HG02642 (cell line): ENCODE data around the gene TTYH3.
A peak's percentile ranks its signal among the peaks of the same experiment; 100 is the strongest.

ENCODE experiments used
- ATAC-seq: cut with Tn5 transposase; IDR thresholded peaks from one replicate; pipeline ENCODE4 v1.9.1; 2021; ENCODE audit warnings: mild to moderate bottlenecking; ENCODE audit not compliant: unreplicated experiment, poor library complexity

Gene TTYH3

DNA sequence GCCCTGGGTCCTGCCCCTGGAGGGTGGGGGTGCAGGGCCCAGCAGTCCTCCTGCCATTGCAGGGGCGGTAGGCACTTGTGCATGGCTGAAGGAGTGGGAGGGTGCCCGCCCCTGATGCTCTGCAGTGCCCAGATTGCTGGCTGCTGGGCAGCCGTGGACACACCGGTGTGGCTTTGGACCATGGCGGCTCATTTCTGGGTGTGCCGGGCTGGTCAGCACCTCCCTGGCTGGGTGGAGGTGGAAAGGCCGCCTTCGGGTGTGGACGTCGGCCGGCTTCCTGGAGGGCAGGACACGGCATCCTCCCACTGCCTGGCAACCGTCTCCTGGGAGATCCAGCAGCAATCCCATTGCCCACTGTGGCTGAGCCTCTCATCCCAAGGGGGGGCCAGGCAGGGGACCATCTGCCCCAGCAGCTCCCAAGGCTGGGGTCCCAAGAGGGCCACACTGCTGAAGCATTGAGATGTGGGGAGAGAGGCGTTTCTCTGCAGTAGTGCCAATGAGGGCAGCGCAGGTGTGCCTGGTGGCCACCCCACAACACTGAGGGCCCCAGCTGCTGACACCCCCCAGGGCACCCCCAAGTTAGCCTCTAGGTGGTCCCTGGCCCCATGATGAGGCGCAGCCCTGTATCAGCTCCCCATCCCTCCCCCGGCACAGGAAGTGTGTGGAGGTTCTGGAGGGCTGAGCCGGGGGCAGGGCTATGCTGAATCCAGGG is 12.9 kb downstream of the TTYH3 start:
- peak; percentile 34 for ATAC-seq

DNA sequence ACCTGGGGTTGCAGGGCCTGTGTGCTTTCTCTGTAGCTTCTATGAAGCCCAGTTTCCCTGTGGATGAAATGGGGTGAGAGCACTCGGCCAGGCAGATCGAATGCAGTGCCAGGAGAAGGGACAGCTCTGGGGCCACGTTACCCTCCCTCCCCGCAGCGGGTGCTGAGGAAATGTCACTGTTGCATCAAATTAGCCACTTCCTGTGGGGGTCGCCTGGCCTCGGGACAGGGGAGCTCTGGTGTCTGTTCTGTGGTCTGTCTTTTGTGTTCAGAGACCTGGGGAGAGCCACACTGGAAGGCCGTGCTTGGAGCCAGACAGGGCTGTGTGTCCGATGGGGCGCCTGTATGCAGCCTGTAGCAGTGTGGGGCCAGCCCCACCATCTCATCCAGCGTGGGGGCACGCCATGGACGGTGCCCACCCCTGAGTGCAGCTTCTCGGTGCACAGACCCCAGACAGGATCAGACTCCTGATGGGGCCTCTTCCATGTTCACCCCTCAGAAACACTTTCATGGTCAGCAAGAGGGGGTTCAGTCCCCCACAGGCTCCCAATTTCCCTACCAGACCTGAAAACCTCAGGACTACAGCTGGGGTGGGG is 13.6 kb downstream of the TTYH3 start:
- peak; percentile 54 for ATAC-seq

GRCh38 chr7:2646336-2646679 is 14.5 kb downstream of the TTYH3 start:
- no peak for ATAC-seq

DNA sequence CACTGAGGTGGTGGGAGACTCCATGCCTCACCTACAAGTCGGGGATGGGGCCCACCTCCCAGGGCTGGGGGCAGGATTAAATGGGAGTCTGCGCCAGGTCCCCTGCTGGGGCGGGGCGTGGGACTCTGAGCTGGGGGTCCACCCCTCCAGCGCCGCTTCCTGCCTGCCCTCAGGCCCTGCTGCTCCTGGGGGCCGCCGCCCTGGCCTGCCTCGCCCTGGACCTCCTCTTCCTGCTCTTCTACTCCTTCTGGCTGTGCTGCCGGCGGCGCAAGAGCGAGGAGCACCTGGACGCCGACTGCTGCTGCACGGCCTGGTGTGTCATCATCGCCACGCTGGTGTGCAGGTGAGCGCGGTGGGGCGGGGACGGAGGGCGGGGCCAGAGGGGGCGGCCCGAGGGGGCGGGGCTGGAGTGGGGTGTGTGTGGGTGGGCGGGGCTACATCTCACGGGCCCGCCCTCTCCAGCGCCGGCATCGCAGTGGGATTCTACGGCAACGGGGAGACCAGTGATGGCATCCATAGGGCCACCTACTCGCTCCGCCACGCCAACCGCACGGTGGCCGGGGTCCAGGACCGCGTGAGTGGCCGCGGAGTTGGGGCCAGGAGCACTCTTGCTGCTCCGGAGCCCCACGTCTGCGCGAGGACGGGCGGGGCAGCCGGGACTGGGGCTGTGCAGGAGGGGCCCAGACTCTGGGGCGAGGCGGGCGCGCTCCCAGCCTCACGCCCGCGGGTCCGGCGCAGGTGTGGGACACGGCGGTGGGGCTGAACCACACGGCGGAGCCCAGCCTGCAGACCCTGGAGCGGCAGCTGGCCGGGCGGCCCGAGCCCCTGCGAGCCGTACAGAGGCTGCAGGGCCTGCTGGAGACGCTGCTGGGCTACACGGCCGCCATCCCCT is 15.1 kb downstream of the TTYH3 start:
- no peak for ATAC-seq

- no peak for ATAC-seq
These were observed 15.9 kb downstream of the TTYH3 start for GRCh38 chr7:2647594-2648172.

GRCh38 chr7:2649139-2649838 is 17.5 kb downstream of the TTYH3 start:
- ATAC-seq: no peak

DNA sequence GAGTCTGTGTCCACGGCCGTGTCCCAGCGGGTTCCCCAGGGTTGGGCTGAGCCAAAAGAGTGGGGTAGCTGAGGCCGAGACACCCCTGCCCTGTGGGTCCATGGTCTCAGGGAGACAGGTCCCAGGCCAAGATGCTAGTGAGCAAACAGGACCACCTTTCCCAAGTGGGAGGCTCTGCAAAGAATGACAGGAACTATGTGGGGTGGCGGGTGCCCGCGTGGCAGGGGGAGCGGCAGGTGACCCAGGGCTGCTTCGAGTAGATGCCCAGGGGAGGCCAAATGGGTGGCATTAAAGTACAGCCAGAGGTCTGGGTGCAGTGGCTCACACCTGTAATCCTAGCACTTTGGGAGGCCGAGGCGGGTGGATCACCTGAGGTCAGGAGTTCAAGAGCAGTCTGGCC is 18.2 kb downstream of the TTYH3 start:
- no peak for ATAC-seq

DNA sequence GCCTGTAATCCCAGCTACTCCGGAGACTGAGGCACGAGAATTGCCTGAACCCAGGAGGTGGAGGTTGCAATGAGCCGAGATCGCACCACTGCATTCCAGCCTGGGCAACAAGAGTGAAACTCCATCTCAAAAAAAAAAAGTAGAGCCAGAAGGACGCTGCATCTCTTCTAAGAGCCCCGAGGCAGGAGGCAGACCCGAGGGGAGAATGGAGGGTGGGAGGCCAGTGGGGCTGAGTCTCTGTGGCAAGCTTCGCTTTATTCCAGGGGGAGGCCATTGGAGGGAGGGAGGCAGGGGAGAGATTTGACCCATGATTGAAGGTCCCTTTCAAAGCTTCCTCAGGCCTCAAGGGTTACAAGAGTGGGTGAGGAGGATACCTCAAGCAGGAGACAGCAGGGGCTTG is 18.7 kb downstream of the TTYH3 start:
- ATAC-seq: no peak

DNA sequence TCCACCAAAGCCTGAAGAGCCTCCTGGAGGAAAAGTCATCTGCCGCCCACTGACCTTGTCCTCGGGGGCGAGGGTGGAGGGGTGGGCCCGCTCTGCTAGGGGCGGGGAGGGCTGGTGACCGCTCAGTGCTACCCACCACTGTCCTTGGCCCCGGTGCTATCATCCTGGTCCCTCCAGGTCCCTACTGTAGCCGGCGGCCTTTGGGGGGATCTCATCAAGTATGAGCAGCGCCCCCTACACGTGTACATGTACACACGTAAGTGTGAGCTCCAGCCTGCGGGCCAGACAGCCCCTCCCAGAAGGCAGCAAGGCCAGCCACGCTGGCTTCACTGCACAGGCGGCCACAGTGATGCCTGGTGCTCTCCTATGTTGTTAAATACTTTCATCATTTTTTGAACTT is 19.6 kb downstream of the TTYH3 start:
- no peak for ATAC-seq

DNA sequence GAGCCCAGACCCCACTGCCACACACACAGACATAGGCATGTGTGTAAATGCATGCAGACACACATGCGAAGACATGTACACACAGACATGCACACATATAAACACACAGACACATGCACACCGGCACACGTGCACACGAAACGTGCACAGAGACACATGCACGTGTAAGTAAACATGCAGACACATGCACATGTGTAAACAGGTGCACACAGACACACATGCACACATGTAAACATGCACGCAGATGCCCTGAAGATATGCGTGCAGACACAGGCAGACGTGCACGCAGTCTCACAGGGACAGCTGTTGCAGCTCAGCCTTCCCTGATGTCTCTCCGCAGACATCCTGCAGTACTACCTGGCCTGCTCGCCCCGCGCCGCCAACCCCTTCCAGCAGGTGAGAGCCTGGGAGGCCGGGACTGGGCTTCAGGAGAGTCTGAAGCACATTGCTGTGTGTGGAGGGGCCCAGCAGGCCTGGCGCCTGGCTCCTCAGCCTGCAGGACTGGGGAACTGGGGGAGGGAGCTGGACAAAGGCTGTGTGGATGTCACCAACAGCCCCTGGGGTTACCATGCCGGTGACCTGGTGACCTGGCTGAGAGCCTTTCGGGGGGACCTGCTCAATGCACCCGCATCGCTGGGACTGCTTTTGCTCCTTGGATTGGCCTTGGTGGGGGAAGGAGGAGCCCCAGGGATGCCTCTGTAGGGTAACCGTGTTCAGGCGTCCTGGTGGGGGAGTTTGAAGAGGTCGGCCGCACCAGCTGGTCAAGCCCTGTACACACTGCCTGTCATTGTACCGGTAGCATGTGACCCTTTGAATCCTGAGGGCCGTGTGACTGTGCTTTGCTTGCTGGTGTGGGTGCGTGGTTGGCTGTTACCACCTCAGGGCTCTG is 20.3 kb downstream of the TTYH3 start:
- no peak for ATAC-seq

- ATAC-seq: no peak
These were observed 20.9 kb downstream of the TTYH3 start for GRCh38 chr7:2652736-2653060.

- ATAC-seq: no peak
These were observed 22.3 kb downstream of the TTYH3 start for GRCh38 chr7:2654059-2654458.

- ATAC-seq: no peak
These were observed 24.3 kb downstream of the TTYH3 start for GRCh38 chr7:2655870-2656614.

DNA sequence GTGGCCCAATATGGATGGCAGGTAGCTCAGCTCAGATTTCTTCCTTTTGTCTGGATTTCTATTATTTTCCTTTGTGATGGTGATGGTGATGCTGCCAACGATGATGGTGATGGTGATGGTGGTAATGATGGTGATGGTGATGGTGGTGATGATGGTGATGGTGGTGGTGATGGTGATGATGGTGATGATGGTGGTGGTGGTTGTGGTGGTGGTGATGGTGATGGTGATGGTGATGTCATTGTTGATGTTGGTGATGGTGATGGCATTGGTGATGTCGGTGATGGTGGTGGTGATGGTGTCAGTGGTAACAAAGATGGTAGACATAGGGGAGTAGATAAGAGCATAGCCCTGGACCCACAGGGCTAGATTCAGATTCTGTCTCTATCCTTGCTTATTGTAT is 25.4 kb downstream of the TTYH3 start:
- no peak for ATAC-seq

DNA sequence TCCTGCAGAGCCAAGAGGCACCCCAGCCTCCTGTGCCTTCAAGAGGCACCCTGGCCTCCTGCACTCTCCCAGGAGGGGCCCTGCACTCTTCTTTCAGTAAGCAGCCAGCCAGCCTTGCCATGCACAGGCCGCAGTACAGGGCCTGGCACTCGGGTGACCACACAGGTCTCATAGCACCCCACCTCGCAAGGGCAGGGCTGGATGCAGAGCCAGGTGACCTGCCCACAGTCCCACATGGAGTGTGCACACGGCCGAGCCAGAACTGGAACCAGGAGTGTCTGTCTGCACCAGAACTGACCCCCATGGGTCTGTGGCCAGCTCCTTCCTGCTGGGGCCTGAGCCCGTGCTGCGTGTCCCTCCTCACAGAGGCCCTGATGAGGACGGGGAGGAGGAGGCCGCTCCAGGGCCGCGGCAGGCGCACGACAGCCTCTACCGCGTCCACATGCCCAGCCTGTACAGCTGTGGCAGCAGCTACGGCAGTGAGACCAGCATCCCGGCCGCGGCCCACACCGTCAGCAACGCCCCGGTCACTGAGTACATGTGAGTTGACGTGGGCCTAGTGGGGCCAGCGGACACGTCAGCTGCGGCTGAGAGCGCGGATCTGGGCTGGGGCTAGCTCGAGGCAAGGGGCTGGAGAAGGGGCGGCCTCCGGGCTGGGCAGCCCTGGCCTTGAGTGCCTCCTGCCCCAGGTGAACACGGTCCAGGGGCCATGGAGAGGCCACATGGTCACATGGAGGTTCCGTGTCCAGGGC is 26.3 kb downstream of the TTYH3 start:
- ATAC-seq: no peak

- ATAC-seq: no peak
These were observed 27.2 kb downstream of the TTYH3 start for GRCh38 chr7:2658941-2659340.

DNA sequence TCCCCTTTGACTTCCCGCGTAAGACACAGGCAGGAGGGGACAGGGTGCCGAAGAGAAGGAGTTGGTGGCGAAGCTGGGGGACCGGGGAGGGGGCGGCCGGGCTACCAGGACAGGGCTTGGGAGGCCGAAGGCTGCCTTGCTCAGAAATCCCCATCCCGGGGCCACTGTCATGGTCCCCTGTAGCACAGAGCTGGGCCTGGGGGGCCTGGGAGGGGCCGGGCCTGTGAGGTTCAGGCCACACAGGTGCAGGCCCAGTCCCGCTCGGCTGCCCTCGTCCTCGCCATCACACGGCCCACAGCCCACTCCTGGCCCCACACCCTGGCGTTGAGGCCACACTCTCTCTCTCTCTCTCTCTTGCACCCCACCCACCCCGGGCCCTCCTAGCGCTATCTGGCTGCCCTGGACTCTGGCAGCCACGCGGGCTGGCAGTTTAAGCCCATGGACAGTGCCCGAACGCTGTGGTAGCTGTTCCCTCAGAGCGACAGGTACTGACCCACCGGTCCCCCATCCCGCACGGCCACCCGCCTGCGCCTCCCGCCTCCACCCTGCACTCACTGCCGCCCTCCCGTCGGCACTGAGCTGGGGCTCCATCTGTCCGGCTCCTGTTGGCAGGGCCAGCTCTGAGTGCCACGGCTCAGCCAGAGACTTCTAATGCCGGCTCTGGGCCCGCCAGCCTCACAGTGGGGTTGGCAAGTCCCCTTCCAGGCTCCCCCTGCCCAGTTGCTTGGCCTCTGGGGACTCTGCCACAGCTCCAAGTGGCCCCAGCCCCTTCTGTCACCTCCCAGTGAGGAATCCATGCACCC is 28.0 kb downstream of the TTYH3 start:
- ATAC-seq: no peak
